ENCODE data around the gene BNIPL. TPM values are rescaled to one million over a fixed set of nuclear protein-coding genes. Genes with fewer than 3 reads are reported as not detected.
A peak's percentile ranks its signal among the peaks of the same experiment; 100 is the strongest.

Gene BNIPL
- total and polyA plus RNA-seq, 2 of the 13 experiments (the other 11 are each of a cell fraction or from before 2014, with no cell fraction given) = 0.40 to 1.1 TPM

DNA sequence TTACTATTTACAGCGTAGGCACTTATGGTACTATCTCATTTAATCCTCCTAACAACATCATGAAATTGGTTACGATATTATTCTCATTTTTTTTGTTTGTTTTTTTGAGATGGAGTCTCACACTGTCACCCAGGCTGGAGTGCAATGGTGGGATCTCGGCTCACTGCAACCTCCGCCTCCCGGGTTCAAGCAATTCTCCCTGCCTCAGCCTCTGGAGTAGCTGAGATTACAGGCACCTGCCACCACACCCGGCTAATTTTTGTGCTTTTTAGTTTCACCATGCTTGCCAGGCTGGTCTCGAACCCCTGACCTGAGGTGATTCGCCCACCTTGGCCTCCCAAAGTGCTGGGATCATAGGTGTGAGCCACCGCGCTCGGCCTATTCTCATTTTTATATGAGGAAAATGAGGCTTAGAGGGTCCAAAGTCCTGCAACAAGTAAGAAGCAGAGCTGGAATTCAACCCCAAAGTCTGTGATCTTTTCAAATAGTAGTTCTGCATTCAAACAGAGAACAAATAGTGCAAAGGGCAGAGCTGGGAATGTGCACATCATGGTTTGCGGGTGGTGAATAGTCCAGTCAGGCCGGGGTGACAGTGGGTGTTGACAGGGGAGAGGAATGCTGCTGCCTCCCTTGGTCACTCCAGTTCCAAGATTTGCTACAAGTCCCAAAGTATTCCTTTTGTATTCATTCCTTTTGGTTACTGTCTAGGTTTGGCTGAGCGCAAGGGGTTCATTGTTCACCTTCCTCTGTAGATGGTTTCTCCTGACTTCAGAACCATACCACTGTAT is 23.5 kb upstream of the BNIPL start (continued):
- TF ChIP-seq, protein P1, sequence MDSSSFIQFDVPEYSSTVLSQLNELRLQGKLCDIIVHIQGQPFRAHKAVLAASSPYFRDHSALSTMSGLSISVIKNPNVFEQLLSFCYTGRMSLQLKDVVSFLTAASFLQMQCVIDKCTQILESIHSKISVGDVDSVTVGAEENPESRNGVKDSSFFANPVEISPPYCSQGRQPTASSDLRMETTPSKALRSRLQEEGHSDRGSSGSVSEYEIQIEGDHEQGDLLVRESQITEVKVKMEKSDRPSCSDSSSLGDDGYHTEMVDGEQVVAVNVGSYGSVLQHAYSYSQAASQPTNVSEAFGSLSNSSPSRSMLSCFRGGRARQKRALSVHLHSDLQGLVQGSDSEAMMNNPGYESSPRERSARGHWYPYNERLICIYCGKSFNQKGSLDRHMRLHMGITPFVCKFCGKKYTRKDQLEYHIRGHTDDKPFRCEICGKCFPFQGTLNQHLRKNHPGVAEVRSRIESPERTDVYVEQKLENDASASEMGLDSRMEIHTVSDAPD (CRISPR knock-in tag; IDR thresholded peaks at IDR 0.05) = no peak
- TF ChIP-seq, protein P2, sequence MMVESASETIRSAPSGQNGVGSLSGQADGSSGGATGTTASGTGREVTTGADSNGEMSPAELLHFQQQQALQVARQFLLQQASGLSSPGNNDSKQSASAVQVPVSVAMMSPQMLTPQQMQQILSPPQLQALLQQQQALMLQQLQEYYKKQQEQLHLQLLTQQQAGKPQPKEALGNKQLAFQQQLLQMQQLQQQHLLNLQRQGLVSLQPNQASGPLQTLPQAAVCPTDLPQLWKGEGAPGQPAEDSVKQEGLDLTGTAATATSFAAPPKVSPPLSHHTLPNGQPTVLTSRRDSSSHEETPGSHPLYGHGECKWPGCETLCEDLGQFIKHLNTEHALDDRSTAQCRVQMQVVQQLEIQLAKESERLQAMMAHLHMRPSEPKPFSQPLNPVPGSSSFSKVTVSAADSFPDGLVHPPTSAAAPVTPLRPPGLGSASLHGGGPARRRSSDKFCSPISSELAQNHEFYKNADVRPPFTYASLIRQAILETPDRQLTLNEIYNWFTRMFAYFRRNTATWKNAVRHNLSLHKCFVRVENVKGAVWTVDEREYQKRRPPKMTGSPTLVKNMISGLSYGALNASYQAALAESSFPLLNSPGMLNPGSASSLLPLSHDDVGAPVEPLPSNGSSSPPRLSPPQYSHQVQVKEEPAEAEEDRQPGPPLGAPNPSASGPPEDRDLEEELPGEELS (CRISPR knock-in tag; IDR thresholded peaks at IDR 0.05) = peak; percentile 74
- TF ChIP-seq, protein P3, sequence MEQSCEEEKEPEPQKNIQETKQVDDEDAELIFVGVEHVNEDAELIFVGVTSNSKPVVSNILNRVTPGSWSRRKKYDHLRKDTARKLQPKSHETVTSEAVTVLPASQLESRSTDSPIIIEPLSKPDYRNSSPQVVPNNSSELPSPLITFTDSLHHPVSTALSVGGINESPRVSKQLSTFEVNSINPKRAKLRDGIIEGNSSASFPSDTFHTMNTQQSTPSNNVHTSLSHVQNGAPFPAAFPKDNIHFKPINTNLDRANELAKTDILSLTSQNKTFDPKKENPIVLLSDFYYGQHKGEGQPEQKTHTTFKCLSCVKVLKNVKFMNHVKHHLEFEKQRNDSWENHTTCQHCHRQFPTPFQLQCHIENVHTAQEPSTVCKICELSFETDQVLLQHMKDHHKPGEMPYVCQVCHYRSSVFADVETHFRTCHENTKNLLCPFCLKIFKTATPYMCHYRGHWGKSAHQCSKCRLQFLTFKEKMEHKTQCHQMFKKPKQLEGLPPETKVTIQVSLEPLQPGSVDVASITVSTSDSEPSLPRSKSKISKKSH (CRISPR knock-in tag; IDR thresholded peaks at IDR 0.05; ENCODE audit: borderline replicate concordance) = no peak
- peak; percentile 66; the same call in 1 of the 2 replicates for TF ChIP-seq TBX2 (CRISPR knock-in tag; IDR thresholded peaks at IDR 0.05; ENCODE audit: borderline replicate concordance)
- no peak for TF ChIP-seq ZSCAN21 (CRISPR knock-in tag; IDR thresholded peaks at IDR 0.05; ENCODE audit: borderline replicate concordance)
- no peak for TF ChIP-seq RFX3 (CRISPR knock-in tag; IDR thresholded peaks at IDR 0.05)
- TF ChIP-seq, protein P4, sequence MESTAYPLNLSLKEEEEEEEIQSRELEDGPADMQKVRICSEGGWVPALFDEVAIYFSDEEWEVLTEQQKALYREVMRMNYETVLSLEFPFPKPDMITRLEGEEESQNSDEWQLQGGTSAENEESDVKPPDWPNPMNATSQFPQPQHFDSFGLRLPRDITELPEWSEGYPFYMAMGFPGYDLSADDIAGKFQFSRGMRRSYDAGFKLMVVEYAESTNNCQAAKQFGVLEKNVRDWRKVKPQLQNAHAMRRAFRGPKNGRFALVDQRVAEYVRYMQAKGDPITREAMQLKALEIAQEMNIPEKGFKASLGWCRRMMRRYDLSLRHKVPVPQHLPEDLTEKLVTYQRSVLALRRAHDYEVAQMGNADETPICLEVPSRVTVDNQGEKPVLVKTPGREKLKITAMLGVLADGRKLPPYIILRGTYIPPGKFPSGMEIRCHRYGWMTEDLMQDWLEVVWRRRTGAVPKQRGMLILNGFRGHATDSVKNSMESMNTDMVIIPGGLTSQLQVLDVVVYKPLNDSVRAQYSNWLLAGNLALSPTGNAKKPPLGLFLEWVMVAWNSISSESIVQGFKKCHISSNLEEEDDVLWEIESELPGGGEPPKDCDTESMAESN (CRISPR knock-in tag; conservative IDR thresholded peaks at IDR 0.05) = no peak
- TF ChIP-seq, protein P5, sequence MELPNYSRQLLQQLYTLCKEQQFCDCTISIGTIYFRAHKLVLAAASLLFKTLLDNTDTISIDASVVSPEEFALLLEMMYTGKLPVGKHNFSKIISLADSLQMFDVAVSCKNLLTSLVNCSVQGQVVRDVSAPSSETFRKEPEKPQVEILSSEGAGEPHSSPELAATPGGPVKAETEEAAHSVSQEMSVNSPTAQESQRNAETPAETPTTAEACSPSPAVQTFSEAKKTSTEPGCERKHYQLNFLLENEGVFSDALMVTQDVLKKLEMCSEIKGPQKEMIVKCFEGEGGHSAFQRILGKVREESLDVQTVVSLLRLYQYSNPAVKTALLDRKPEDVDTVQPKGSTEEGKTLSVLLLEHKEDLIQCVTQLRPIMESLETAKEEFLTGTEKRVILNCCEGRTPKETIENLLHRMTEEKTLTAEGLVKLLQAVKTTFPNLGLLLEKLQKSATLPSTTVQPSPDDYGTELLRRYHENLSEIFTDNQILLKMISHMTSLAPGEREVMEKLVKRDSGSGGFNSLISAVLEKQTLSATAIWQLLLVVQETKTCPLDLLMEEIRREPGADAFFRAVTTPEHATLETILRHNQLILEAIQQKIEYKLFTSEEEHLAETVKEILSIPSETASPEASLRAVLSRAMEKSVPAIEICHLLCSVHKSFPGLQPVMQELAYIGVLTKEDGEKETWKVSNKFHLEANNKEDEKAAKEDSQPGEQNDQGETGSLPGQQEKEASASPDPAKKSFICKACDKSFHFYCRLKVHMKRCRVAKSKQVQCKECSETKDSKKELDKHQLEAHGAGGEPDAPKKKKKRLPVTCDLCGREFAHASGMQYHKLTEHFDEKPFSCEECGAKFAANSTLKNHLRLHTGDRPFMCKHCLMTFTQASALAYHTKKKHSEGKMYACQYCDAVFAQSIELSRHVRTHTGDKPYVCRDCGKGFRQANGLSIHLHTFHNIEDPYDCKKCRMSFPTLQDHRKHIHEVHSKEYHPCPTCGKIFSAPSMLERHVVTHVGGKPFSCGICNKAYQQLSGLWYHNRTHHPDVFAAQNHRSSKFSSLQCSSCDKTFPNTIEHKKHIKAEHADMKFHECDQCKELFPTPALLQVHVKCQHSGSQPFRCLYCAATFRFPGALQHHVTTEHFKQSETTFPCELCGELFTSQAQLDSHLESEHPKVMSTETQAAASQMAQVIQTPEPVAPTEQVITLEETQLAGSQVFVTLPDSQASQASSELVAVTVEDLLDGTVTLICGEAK (IDR thresholded peaks at IDR 0.05) = no peak
- TF ChIP-seq, protein P5 (CRISPR knock-in tag; IDR thresholded peaks at IDR 0.05) = no peak
- TF ChIP-seq SMARCE1 (IDR thresholded peaks at IDR 0.05; ENCODE audit: borderline replicate concordance) = no peak
- no peak for TF ChIP-seq ZNF296 (CRISPR knock-in tag; conservative IDR thresholded peaks at IDR 0.05)
- TF ChIP-seq ZNF468 (CRISPR knock-in tag; IDR thresholded peaks at IDR 0.05) = no peak
